Heart right ventricle (tissue), 16 donors: ENCODE measurements around the gene ANO4. TPM values are rescaled to one million over a fixed set of nuclear protein-coding genes. Genes with fewer than 3 reads are reported as not detected.

Experiments used
- ATAC-seq, 8 donors: fragments of 200-7000 bp; cut with Tn5 transposase; one replicate each; pipeline ENCODE4 v1.9.1; 2020; ENCODE audit warnings: mild to moderate bottlenecking in 8 of 8, moderate library complexity in 8 of 8, moderate number of reproducible peaks in 1 of 8
- DNase-seq, 2 donors: peaks; one replicate each; pipeline ENCODE4 v3.0.0-alpha.2; 2020
- H3K27ac ChIP-seq, 10 donors: fragments of 200-600 bp; sonication (generic) in 2 of 10; one replicate each; pipeline versions ENCODE4 v1.5.0 to v1.8.0; 2020 to 2022; ENCODE audit warnings: mild to moderate bottlenecking in 3 of 10
- H3K27me3 ChIP-seq, 7 donors: fragments of 200-600 bp; one replicate each; pipeline ENCODE4 v1.8.0; 2021 to 2022; ENCODE audit warnings: mild to moderate bottlenecking in 2 of 7
- H3K36me3 ChIP-seq, 9 donors: fragments of 200-600 bp; sonication (generic) in 1 of 9; one replicate each; pipeline versions ENCODE4 v1.5.0 to v1.8.0; 2020 to 2022; ENCODE audit warnings: mild to moderate bottlenecking in 2 of 9
- H3K4me1 ChIP-seq, 9 donors: fragments of 200-600 bp; sonication (generic) in 1 of 9; one replicate each; pipeline versions ENCODE4 v1.5.0 to v1.8.0; 2020 to 2022; ENCODE audit warnings: mild to moderate bottlenecking in 4 of 9
- H3K4me3 ChIP-seq, 10 donors: fragments of 200-600 bp; sonication (generic) in 2 of 10; one replicate each; pipeline versions ENCODE4 v1.5.0 to v1.8.0; 2020 to 2022; ENCODE audit warnings: mild to moderate bottlenecking in 7 of 10, moderate library complexity in 2 of 10
- H3K9me3 ChIP-seq, 11 donors: fragments of 200-600 bp in 10 of 11; sonication (generic) in 2 of 11; one replicate each; pipeline versions ENCODE4 v1.5.0 to v1.8.0; 2013 to 2022; ENCODE audit warnings: mild to moderate bottlenecking in 2 of 11, control low read depth in 1 of 11, moderate library complexity in 1 of 11
- CTCF ChIP-seq, 9 donors: fragments of 200-600 bp; sonication (generic) in 2 of 9; IDR thresholded peaks; one replicate each; pipeline versions ENCODE4 v1.5.0 to v1.8.0; 2021 to 2022; ENCODE audit warnings: antibody characterized with exemption in 9 of 9, mild to moderate bottlenecking in 5 of 9, moderate library complexity in 1 of 9
- WGBS, 2 donors: extraction: QIAGEN DNeasy Blood & Tissue Kit; methylation state at CpG; one replicate each; pipeline ENCODE4 v1.1.7; 2013; ENCODE audit warnings: inconsistent platforms in 1 of 2; 5-methylcytosine and 5-hydroxymethylcytosine counted together
- intact Hi-C, 10 donors: fragments of 100-400 bp; cut with DNase I; formaldehyde crosslinking; loops; one replicate each; pipeline versions ENCODE4 v1.11.1 to v1.14.2; 2022
- polyA plus RNA-seq, 2 donors: library from polyadenylated mRNA; stranded (reverse); fragments of 200-250 nt; gene quantifications; one replicate each; pipeline ENCODE4 v1.2.3, GENCODE V29; 2013
- total RNA-seq, 10 donors: library from RNA; stranded (reverse); fragmentation: NEBNext Ultra II Directional in 3 of 10; extraction: Animal tissue kit (Norgen Biotek cat#: 25700) in 3 of 10; gene quantifications; one replicate each; pipeline versions ENCODE4 v1.2.1 to v1.2.4, GENCODE V29; 2021 to 2023
- donor health status: Arrhythmogenic right ventricular cardiomyopathy.
- donor health status: ischemic (EF 13 %, LVEDD 7.1; RV severe dilation, severe dysfunction).
- donor health status: healthy with polysubstance abuse.
- donor health status: DM: no; HTN: yes; CAD: no.
- donor health status: DM: no; HTN: no; CAD: no.
- donor health status: ischemic (EF 25% LVEDD 6.9; RV normal size, moderate dysfunction).
- donor health status: ischemic (EF 25% LVEDD 5.7; RV mildly dilated, moderate dysfunction).
- donor health status: healthy.
- donor health status: DM: yes; HTN: yes; CAD: no.
- donor health status: Ischemic cardiomyopathy.
- donor health status: ischemic (EF 35%, LVEDD 5.7; RV mildly dilated, moderate dysfunction).
- donor health status: nonischemic (EF 11% LVEDD 7.7; RV severe dilation, severe dysfunction).
- donor health status: DM: yes; HTN: yes; CAD: no.
- donor health status: PGD.
- donor health status: ischemic (EF 29% LVEDD 5.4; RV normal size, mild dysfunction).
- donor health status: nonischemic (EF 23%, LVEDD 6.1; RV moderate dilation, normal function).

Gene ANO4
- total and polyA plus RNA-seq, 12 donors = 0.08 to 0.45 (median 0.19) TPM; not detected in 5

- DNase-seq (no peak), ATAC-seq (no peak)
- intact Hi-C loops = no loop called here
- TF ChIP-seq CTCF (IDR thresholded peaks at IDR 0.05) = no peak
- Histone ChIP-seq H3K36me3 (no peaks in the 10 kb centered on the region), H3K4me3 (no peak overlapping the region), H3K27me3 (peaks cover 0 to 7% (median 0%) of the 10 kb centered on the region in 7 donors), H3K4me1 (no peaks in the 10 kb centered on the region), H3K27ac (no peak overlapping the region), H3K9me3 (peaks cover 0 to 12% (median 0%) of the 10 kb centered on the region in 11 donors)
- WGBS, 2 donors = 92 to 93% methylated on average over 1 of the region's 1 CpG
Measured at GRCh38 chr12:100800723-100801122, 6.1 kb downstream of the ANO4 start.

- WGBS, 2 donors = 6 to 27% methylated on average over 1 of the region's 1 CpG
- Histone ChIP-seq H3K9me3 (peaks cover 0 to 16% (median 0%) of the 10 kb centered on the region in 11 donors), H3K4me3 (no peak overlapping the region), H3K27ac (no peak overlapping the region), H3K36me3 (no peaks in the 10 kb centered on the region), H3K27me3 (peaks cover 0 to 7% (median 0%) of the 10 kb centered on the region in 7 donors), H3K4me1 (no peaks in the 10 kb centered on the region)
- intact Hi-C loops = no loop called here
- no peak for TF ChIP-seq CTCF (IDR thresholded peaks at IDR 0.05)
- ATAC-seq (no peak), DNase-seq (no peak)
Measured at GRCh38 chr12:100801320-100801719, 6.7 kb downstream of the ANO4 start.

GRCh38 chr12:100808777-100809176 lies 14.2 kb downstream of the ANO4 start:
- intact Hi-C loops = no loop called here
- Histone ChIP-seq H3K36me3 (no peaks in the 10 kb centered on the region), H3K4me1 (no peaks in the 10 kb centered on the region), H3K27me3 (no peaks in the 10 kb centered on the region), H3K27ac (no peak overlapping the region), H3K4me3 (no peak overlapping the region), H3K9me3 (peaks cover 0 to 27% (median 0%) of the 10 kb centered on the region in 11 donors)
- DNase-seq (no peak), ATAC-seq (no peak)
- TF ChIP-seq CTCF (IDR thresholded peaks at IDR 0.05) = no peak
- 82 to 85% methylated on average over 2 of the region's 2 CpGs for WGBS, 2 donors

GRCh38 chr12:100820314-100820713 lies 25.7 kb downstream of the ANO4 start:
- 50 to 62% methylated on average over 4 of the region's 4 CpGs for WGBS, 2 donors
- intact Hi-C loops = no loop called here
- Histone ChIP-seq H3K4me3 (no peak overlapping the region), H3K4me1 (no peaks in the 10 kb centered on the region), H3K36me3 (no peaks in the 10 kb centered on the region), H3K9me3 (peaks cover 0 to 8% (median 0%) of the 10 kb centered on the region in 11 donors), H3K27ac (no peak overlapping the region), H3K27me3 (no peaks in the 10 kb centered on the region)
- ATAC-seq (no peak), DNase-seq (no peak)
- no peak for TF ChIP-seq CTCF (IDR thresholded peaks at IDR 0.05)
